Lower leg skin (tissue), 3 donors: ENCODE measurements around the gene TEAD3.
"Not testable (repeated sequence)": the region's sequence is repeated elsewhere in the genome, so short reads cannot be mapped to it uniquely, and the experiment has no call there.

Source experiments
- CTCF ChIP-seq, 3 donors: fragments of 450-650 bp; IDR thresholded peaks; one replicate each; pipeline ENCODE4 v1.5.1; 2016; ENCODE audit warnings: antibody characterized with exemption in 3 of 3, mild to moderate bottlenecking in 3 of 3, moderate library complexity in 2 of 3
- POLR2A ChIP-seq, 2 donors: fragments of 450-650 bp; IDR thresholded peaks; one replicate each; pipeline ENCODE4 v1.6.1; 2016 to 2017; ENCODE audit warnings: antibody characterized with exemption in 2 of 2, mild to moderate bottlenecking in 1 of 2, moderate library complexity in 1 of 2

GRCh38 chr6:35515939-35516338 is 19.1 kb upstream of the TEAD3 start:
- not testable (repeated sequence) for TF ChIP-seq CTCF, POLR2A (IDR thresholded peaks at IDR 0.05)
